IMR-90 (cell line): ENCODE measurements around the gene LRRC4C. TPM values are rescaled to one million over a fixed set of nuclear protein-coding genes. Genes with fewer than 3 reads are reported as not detected.

Experiments used
- ATAC-seq: fragments of 200-7000 bp; cut with Tn5 transposase; 2 replicates; pipeline ENCODE4 v1.9.1; 2020; ENCODE audit warnings: low read depth, mild to moderate bottlenecking, moderate library complexity
- BruUV-seq: library from RNA; stranded (reverse); fragments of 400-500 nt; replicated peaks from 2 replicates; lab custom pipeline; 2021; lab: Mats Ljungman, UMichigan
- CTCF ChIA-PET: fragments of 300-600 bp; formaldehyde crosslinking; extraction: SDS; loops from one replicate; lab custom pipeline; 2021; ENCODE audit warnings: antibody characterized with exemption; lab: Yijun Ruan, JAX
- POLR2A ChIA-PET: fragments of 300-600 bp; sonication (Branson Sonifier 250); formaldehyde crosslinking; loops from one replicate; lab custom pipeline; 2022; ENCODE audit warnings: antibody characterized with exemption; ENCODE audit not compliant: unreplicated experiment; lab: Charles Lee
- DNase-seq: peaks from one replicate; pipeline ENCODE4 v3.0.0; 2013
- H2AFZ ChIP-seq: replicated peaks from 2 replicates; pipeline ENCODE3; 2013; ENCODE audit warnings: low read length, mild to moderate bottlenecking; ENCODE audit not compliant: poor library complexity
- H2AK5ac ChIP-seq: 2 replicates; pipeline ENCODE4 v1.6.1; 2013; ENCODE audit warnings: low read depth, low read length, inconsistent platforms
- H2AK9ac ChIP-seq: replicated peaks from 2 replicates; pipeline ENCODE3; 2013; ENCODE audit warnings: mild to moderate bottlenecking, low read depth, low read length, moderate library complexity; ENCODE audit not compliant: poor library complexity
- H2BK120ac ChIP-seq: 2 replicates; pipeline ENCODE4 v1.6.1; 2013; ENCODE audit warnings: low read depth, low read length, inconsistent platforms
- H2BK15ac ChIP-seq: 3 replicates; pipeline ENCODE4 v1.6.1; 2013; ENCODE audit warnings: low read depth, low read length, inconsistent platforms
- H2BK20ac ChIP-seq: 2 replicates; pipeline ENCODE4 v1.6.1; 2013; ENCODE audit warnings: low read depth, mild to moderate bottlenecking, inconsistent platforms, low read length, moderate library complexity
- H2BK5ac ChIP-seq: 2 replicates; pipeline ENCODE4 v1.6.1; 2013; ENCODE audit warnings: mild to moderate bottlenecking, low read depth, low read length, inconsistent platforms; ENCODE audit not compliant: poor library complexity, severe bottlenecking
- H3K14ac ChIP-seq: replicated peaks from 2 replicates; pipeline ENCODE4 v1.6.1; 2013; ENCODE audit warnings: low read depth, low read length, inconsistent platforms
- H3K18ac ChIP-seq: 2 replicates; pipeline ENCODE4 v1.6.1; 2013; ENCODE audit warnings: low read depth, low read length, control low read depth
- H3K23ac ChIP-seq: 2 replicates; pipeline ENCODE4 v1.6.1; 2013; ENCODE audit warnings: low read depth, low read length, inconsistent platforms
- H3K27ac ChIP-seq: 2 replicates; pipeline ENCODE4 v1.5.1; 2013; ENCODE audit warnings: mild to moderate bottlenecking, control low read depth, low read length; ENCODE audit not compliant: insufficient read depth
- H3K27me3 ChIP-seq: 2 replicates; pipeline ENCODE4 v1.6.1; 2013; ENCODE audit warnings: low read length; ENCODE audit not compliant: control insufficient read depth, insufficient read depth
- H3K36me3 ChIP-seq: 2 replicates; pipeline ENCODE4 v1.6.1; 2013; ENCODE audit warnings: low read length, mixed read lengths; ENCODE audit not compliant: control insufficient read depth, insufficient read depth
- H3K4ac ChIP-seq: 2 replicates; pipeline ENCODE4 v1.6.1; 2013; ENCODE audit warnings: low read depth, low read length, inconsistent platforms
- H3K4me1 ChIP-seq: 2 replicates; pipeline ENCODE4 v1.6.1; 2013; ENCODE audit warnings: low read length, mixed read lengths; ENCODE audit not compliant: control insufficient read depth, insufficient read depth
- H3K4me2 ChIP-seq: 2 replicates; pipeline ENCODE4 v1.6.1; 2013; ENCODE audit warnings: low read depth, mild to moderate bottlenecking, control low read depth, low read length, moderate library complexity
- H3K4me3 ChIP-seq: 2 replicates; pipeline ENCODE4 v1.5.1; 2013; ENCODE audit warnings: low read depth, mild to moderate bottlenecking, control low read depth, low read length, moderate library complexity; ENCODE audit not compliant: insufficient read depth
- H3K56ac ChIP-seq: 2 replicates; pipeline ENCODE4 v1.6.1; 2013; ENCODE audit warnings: low read length, inconsistent platforms; ENCODE audit not compliant: insufficient read depth; ENCODE audit errors: extremely low read depth
- H3K79me1 ChIP-seq, 2 experiments: 2 replicates each; pipeline ENCODE4 v1.6.1; 2013; ENCODE audit warnings: low read length in 2 of 2, inconsistent platforms in 1 of 2, low read depth in 1 of 2
- H3K9ac ChIP-seq: 2 replicates; pipeline ENCODE4 v1.6.1; 2013; ENCODE audit warnings: low read depth, low read length, control low read depth
- H3K9me1 ChIP-seq: 2 replicates; pipeline ENCODE4 v1.6.1; 2013; ENCODE audit warnings: low read length, inconsistent platforms; ENCODE audit not compliant: insufficient read depth
- H3K9me3 ChIP-seq: 2 replicates; pipeline ENCODE4 v1.6.1; 2013; ENCODE audit warnings: low read length; ENCODE audit not compliant: control insufficient read depth, insufficient read depth
- H4K20me1 ChIP-seq: 2 replicates; pipeline ENCODE4 v1.6.1; 2013; ENCODE audit warnings: low read length, inconsistent platforms; ENCODE audit not compliant: insufficient read depth
- H4K5ac ChIP-seq: 2 replicates; pipeline ENCODE4 v1.6.1; 2013; ENCODE audit warnings: mild to moderate bottlenecking, low read depth, low read length, control low read depth
- H4K8ac ChIP-seq, 2 experiments: 2 replicates each; pipeline ENCODE4 v1.6.1; 2013; ENCODE audit warnings: low read depth in 2 of 2, low read length in 2 of 2, control low read depth in 1 of 2, inconsistent platforms in 1 of 2
- H4K91ac ChIP-seq: 2 replicates; pipeline ENCODE4 v1.6.1; 2013; ENCODE audit warnings: low read depth, low read length, inconsistent platforms; ENCODE audit not compliant: insufficient read depth
- BHLHE40 ChIP-seq: fragments of 150-350 bp; IDR thresholded peaks from 2 replicates; pipeline ENCODE4 v1.6.1; 2016; ENCODE audit warnings: mild to moderate bottlenecking, low read depth, low read length
- CHD1 ChIP-seq: IDR thresholded peaks from 2 replicates; pipeline ENCODE4 v1.6.1; 2012; ENCODE audit warnings: low read depth, low read length, improper control_type of control experiment
- CTCF ChIP-seq: conservative IDR thresholded peaks from 2 replicates; pipeline ENCODE4 v1.5.1; 2012; ENCODE audit warnings: mild to moderate bottlenecking, low read depth, low read length, improper control_type of control experiment
- FOS ChIP-seq: fragments of 150-350 bp; IDR thresholded peaks from 2 replicates; pipeline ENCODE4 v1.6.1; 2016; ENCODE audit warnings: low read depth, low read length
- MAFK ChIP-seq: IDR thresholded peaks from 2 replicates; pipeline ENCODE4 v1.6.1; 2012; ENCODE audit warnings: low read depth, low read length, improper control_type of control experiment
- MXI1 ChIP-seq: IDR thresholded peaks from 2 replicates; pipeline ENCODE4 v1.6.1; 2012; ENCODE audit warnings: low read depth, mild to moderate bottlenecking, low read length, moderate library complexity, borderline replicate concordance
- NFE2L2 ChIP-seq: fragments of 150-350 bp; IDR thresholded peaks from 2 replicates; pipeline ENCODE4 v1.6.1; 2016; ENCODE audit warnings: low read depth, mild to moderate bottlenecking, low read length
- POLR2A ChIP-seq: IDR thresholded peaks from 2 replicates; pipeline ENCODE4 v1.6.1; 2012; ENCODE audit warnings: mild to moderate bottlenecking, low read depth, low read length
- RAD21 ChIP-seq: IDR thresholded peaks from 2 replicates; pipeline ENCODE4 v1.6.1; 2012; ENCODE audit warnings: low read length, improper control_type of control experiment
- RCOR1 ChIP-seq: IDR thresholded peaks from 2 replicates; pipeline ENCODE4 v1.6.1; 2012; ENCODE audit warnings: mild to moderate bottlenecking, low read length, improper control_type of control experiment; ENCODE audit not compliant: insufficient replicate concordance
- SMC3 ChIP-seq: fragments of 150-350 bp; IDR thresholded peaks from 2 replicates; pipeline ENCODE4 v1.6.1; 2016; ENCODE audit warnings: low read depth, mild to moderate bottlenecking, antibody characterized with exemption, low read length, moderate library complexity
- USF2 ChIP-seq: fragments of 150-350 bp; IDR thresholded peaks from 2 replicates; pipeline ENCODE4 v1.6.1; 2017; ENCODE audit warnings: mild to moderate bottlenecking, antibody characterized with exemption, low read length, low read depth
- WGBS, 2 experiments: methylation state at CpG; one replicate each; pipeline versions ENCODE4 v1.1.5 to v1.1.7; 2013; ENCODE audit warnings: missing lambda C conversion rate in 2 of 2; ENCODE audit not compliant: insufficient read length in 1 of 2; ENCODE audit errors: extremely low coverage in 2 of 2; 5-methylcytosine and 5-hydroxymethylcytosine counted together
- dilution Hi-C: fragments of 300-500 bp; cut with HindIII; formaldehyde crosslinking; loops from one replicate; pipeline ENCODE4 v1.14.3; 2018; ENCODE audit warnings: low sequenced_read_pairs; ENCODE audit not compliant: unreplicated experiment
- in situ Hi-C: fragments of 300-500 bp; cut with MboI; formaldehyde crosslinking; loops from 3 replicates; pipeline ENCODE4 v1.14.3; 2019; ENCODE audit warnings: low sequenced_read_pairs, inconsistent platforms, mixed read lengths
- intact Hi-C: fragments of 100-400 bp; cut with micrococcal nuclease; formaldehyde crosslinking; loops from 2 replicates; pipeline ENCODE4 v1.10.0; 2022
- polyA plus RNA-seq, 3 experiments: library from polyadenylated mRNA; depleted of rRNA; stranded (reverse); fragments of >200 nt; gene quantifications; 2 replicates each; pipeline ENCODE4 v1.2.3, GENCODE V29; 2012; ENCODE audit warnings: low replicate concordance in 1 of 3
- total RNA-seq: library from RNA; depleted of rRNA; stranded (reverse); fragments of >200 nt; gene quantifications from 2 replicates; pipeline ENCODE4 v1.2.3, GENCODE V29; 2012

LRRC4C gene
- total and polyA plus RNA-seq, 2 of the 4 experiments (the other 2 are of a cell fraction) = under 0.01 to 0.03 TPM

GRCh38 chr11:40506226-40506625 is 953.2 kb downstream of the LRRC4C start:
- no peak overlapping the region for H3K56ac ChIP-seq
- no peak overlapping the region for H3K18ac ChIP-seq
- H4K5ac ChIP-seq = no peak overlapping the region
- no peak overlapping the region for H3K23ac ChIP-seq
- dilution Hi-C loops (no loop called here), intact Hi-C loops (no loop called here), in situ Hi-C loops (no loop called here)
- ChIA-PET POLR2A (no interaction called here), CTCF (no interaction called here)
- H4K8ac ChIP-seq = no peak overlapping the region
- TF ChIP-seq USF2 = no peak
- no peak for TF ChIP-seq RCOR1
- TF ChIP-seq MAFK = no peak
- no peak for TF ChIP-seq POLR2A
- no peak for TF ChIP-seq NFE2L2
- no peak for TF ChIP-seq BHLHE40
- TF ChIP-seq SMC3 = no peak
- no peak for TF ChIP-seq RAD21
- TF ChIP-seq CHD1 = no peak
- no peak for TF ChIP-seq MXI1
- TF ChIP-seq CTCF = no peak
- no peak for TF ChIP-seq FOS
- BruUV-seq = no TSS peak
- H3K14ac ChIP-seq = no peak overlapping the region
- ATAC-seq (no peak), DNase-seq (no peak)
- no peak overlapping the region for H3K4me2 ChIP-seq
- no peak overlapping the region for H3K9ac ChIP-seq
- H3K4me1 ChIP-seq = no peaks in the 10 kb centered on the region
- no peak overlapping the region for H2BK15ac ChIP-seq
- no peaks in the 10 kb centered on the region for H3K79me1 ChIP-seq
- H3K27me3 ChIP-seq = no peaks in the 10 kb centered on the region
- no peak overlapping the region for H3K4me3 ChIP-seq
- no peaks in the 10 kb centered on the region for H4K20me1 ChIP-seq
- H2BK5ac ChIP-seq = no peak overlapping the region
- no peak overlapping the region for H2BK20ac ChIP-seq
- H2AFZ ChIP-seq = no peak overlapping the region
- no peaks in the 10 kb centered on the region for H3K36me3 ChIP-seq
- no peaks in the 10 kb centered on the region for H3K9me3 ChIP-seq
- no peak overlapping the region for H2AK9ac ChIP-seq
- no peak overlapping the region for H2BK120ac ChIP-seq
- no peaks in the 10 kb centered on the region for H3K9me1 ChIP-seq
- no peak overlapping the region for H4K91ac ChIP-seq
- H3K27ac ChIP-seq = no peak overlapping the region
- no peak overlapping the region for H2AK5ac ChIP-seq
- WGBS, 2 experiments = no CpG with 5 or more reads among the region's 3 CpGs
- H3K4ac ChIP-seq = no peak overlapping the region
